HG02981 (cell line): ENCODE measurements around the gene KCNIP1.
A peak's percentile ranks its signal among the peaks of the same experiment; 100 is the strongest.

Experiments
- ATAC-seq: cut with Tn5 transposase; IDR thresholded peaks from one replicate; pipeline ENCODE4 v1.9.1; 2021; ENCODE audit warnings: mild to moderate bottlenecking, moderate library complexity; ENCODE audit not compliant: unreplicated experiment

The KCNIP1 gene

GRCh38 chr5:170625221-170626165, 121.7 kb downstream of the KCNIP1 start:
- ATAC-seq = no peak

GRCh38 chr5:170626507-170627150, 122.8 kb downstream of the KCNIP1 start:
- no peak for ATAC-seq

DNA sequence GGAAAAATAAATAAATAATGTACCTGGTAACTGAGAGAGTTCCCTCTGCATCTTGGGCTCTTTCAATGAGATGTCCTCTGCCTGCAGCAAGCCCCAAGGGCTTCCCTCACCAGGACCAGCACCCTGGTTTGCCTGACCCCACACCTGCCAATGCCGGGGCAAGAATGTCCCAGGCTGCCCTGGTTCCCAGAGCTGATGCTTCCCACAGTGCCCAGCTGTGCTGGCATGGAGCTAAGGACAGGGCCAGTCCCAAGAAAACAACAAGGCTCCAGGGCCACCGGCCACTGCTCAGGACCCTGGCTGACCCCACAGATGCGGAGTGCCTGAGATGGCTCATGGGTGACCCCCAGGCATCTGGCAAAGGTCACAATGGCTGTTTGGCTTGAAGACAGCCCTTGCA, 123.5 kb downstream of the KCNIP1 start:
- ATAC-seq = no peak

DNA sequence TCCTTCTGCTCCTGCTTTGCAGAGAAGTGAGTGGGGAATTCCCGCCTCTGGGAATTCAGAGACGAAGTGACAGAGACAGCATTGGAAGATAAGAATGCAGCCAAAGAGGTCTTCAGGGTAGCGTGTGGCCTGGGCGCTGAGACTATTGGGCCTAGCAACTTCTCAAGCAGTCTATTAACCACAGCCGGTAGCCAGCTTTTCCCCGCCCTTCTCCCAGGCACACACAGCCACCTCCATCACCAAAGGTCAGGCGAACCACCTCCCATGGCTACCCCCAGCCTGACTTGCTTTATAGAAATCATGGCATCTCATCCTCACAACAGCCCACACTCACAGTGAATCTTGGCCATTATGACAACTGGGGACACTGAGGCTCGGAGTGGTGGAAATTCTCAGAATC, 124.2 kb downstream of the KCNIP1 start:
- ATAC-seq = no peak

DNA sequence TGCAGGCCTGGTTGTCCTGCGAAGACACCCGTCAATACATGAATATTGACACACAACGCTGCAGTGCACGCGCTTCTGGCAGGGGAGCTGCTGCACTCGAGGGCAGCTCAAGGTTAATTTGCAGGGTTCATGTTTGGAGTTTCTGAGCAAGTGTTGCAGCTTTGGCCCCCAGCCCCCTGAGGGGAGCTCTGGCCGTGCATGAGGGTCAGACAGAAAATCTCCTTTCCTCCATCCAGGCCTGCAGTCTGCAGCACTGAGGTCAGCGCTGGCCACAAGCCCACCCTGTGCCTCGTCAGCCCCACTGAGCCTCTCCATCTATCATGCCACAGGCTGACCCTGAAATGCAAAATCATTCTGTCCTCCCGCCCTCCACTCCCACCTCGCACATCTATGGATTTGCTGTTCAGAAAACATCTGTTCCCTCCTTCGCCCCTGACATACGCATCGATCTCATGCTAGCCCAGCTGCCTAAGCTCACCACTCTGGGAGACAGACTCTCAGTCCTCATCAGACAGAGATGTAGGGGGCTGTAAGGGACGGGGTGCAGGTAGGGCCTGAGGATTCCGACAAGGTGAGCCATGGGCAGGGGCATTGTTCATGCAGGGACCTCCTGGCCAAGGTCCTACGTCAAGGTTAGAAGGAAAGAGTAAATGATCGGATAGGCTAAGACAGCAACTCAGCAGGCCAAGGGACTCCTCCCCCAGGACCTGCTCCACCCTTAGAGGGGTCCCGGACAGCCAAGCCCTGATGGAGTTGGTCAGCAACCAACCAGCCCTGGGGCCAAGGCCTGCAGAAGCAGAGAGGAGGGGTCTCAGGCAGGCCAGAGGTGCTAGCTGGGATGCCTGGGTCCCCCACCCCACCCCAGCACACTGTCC, 125.1 kb downstream of the KCNIP1 start:
- ATAC-seq = no peak

- ATAC-seq = no peak
Measured at GRCh38 chr5:170629566-170630175, 125.9 kb downstream of the KCNIP1 start.

DNA sequence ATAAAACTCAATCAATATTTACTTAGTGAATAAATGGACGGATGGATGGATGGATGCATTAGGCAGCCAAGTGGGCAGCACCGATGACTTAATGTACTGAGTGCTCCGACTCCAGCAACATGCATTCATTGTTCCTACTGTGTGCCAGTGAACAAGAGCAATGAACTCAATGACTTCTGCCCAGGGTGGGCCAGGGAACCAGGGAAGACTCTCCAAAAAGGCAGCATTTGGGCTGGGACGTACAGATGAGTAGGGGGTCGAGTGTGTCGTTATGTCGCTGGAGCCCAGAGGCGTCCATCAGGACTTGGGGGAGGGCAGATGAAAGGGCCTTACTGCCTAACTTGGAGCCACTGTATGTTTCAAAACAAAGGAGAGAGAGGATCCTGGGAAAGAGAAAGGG, 126.4 kb downstream of the KCNIP1 start:
- no peak for ATAC-seq

- no peak for ATAC-seq
Measured at GRCh38 chr5:170630711-170631141, 126.9 kb downstream of the KCNIP1 start.

GRCh38 chr5:170631466-170632195, 127.8 kb downstream of the KCNIP1 start:
- no peak for ATAC-seq

DNA sequence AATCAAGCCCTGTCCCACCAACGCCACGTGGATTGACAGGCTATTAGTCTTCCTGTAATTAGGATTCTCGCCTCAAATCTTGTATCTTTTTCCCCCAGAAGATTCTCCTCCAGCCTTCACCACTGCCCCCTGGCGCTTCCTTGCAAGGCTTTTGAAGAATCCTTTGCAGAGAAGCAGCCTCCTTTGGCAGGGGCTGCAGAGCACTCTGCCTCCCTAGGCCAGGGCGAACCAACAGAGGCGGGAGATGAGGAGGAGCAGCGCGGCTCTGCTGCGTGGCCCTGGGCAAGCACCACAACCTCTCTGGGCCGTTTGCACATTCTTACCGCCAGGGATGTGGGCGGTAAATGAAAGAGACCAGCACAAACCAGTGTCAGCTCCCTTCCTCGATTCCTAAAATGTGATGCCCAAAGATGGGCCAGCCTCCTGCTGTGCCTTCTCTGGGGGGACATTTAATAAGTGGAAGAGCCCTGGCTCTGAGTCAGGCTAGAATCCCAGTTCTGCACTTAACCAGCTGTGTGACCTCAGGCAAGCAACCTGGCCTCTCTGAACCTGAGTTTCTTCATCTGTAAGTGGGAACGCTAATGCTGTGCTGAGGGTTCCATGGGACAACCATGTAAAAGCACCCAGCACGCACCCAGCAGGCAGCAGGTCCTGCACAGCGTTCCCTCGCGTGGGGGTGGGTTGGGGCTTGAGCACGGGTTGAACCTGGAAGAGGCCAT, 128.6 kb downstream of the KCNIP1 start:
- ATAC-seq = peak; percentile 4

GRCh38 chr5:170632985-170633234, 129.1 kb downstream of the KCNIP1 start:
- peak; percentile 45 for ATAC-seq

GRCh38 chr5:170633235-170634081, 129.6 kb downstream of the KCNIP1 start:
- no peak for ATAC-seq

DNA sequence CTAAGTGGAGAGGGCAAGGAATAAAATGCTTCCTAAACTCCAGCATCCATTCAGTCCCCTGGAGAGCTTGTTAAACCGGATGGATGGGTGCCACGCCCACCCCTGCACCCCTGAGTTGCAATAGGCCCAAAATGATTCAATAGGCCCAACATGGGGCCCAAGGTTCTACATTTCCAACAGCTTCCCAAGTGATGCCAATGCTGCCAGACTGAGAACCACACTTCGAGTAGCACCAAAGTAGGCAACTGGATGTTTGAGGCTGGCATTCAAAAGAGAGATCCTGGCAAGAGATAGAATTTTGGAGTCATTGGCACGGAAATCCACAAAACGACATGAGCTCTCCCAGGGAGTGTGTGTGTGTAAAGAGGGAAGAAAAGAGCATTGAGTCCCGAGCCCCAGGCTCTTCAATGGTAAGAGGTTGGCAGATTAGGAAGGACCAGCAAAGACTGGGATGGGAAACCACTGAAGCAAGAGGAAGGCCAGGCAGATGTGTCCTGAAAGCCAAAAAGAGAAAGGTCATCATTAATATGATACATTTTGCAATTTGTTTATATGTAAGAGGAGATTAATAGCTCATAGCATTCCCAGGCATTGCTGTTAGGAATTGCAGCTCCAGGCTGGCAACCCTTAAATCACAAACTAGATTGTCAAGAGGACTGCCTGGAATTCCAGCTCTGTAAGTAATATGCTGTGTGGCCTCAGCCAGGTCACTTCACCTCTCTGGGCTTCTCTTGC, 130.6 kb downstream of the KCNIP1 start:
- no peak for ATAC-seq

GRCh38 chr5:170635706-170636105, 131.9 kb downstream of the KCNIP1 start:
- no peak for ATAC-seq

GRCh38 chr5:170636206-170636605, 132.4 kb downstream of the KCNIP1 start:
- ATAC-seq = no peak

DNA sequence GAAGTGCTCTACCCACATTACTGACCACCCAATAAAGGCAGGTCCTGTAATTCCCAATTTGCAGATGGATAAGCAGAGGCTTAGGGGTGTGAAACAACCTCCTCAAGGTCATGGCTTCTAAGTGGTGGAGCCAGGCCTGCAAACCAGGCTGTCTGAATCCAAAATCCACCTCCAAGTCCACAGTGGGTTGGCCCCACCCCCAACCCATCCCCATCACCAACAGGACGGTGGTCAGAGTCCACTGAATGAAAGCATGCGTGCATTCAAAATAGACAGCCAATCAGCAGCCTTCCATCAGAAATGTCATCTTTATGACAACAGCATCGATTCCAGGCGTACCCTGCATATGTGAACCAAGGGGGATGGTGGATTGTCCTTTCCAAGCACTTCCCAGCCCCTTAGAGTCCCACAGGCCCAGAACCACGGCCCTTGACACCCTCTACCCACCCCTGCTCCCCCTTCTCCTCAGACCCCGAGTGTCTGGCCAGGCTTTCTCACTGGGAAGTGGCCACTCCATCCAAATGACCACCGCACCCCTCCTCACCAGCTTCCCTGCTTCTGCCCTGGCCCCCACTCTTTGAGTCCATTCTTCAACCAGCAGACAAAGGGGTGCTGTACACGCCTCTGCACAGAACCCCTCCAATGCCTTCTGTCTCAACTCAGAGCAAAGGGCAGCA, 133.1 kb downstream of the KCNIP1 start:
- no peak for ATAC-seq

DNA sequence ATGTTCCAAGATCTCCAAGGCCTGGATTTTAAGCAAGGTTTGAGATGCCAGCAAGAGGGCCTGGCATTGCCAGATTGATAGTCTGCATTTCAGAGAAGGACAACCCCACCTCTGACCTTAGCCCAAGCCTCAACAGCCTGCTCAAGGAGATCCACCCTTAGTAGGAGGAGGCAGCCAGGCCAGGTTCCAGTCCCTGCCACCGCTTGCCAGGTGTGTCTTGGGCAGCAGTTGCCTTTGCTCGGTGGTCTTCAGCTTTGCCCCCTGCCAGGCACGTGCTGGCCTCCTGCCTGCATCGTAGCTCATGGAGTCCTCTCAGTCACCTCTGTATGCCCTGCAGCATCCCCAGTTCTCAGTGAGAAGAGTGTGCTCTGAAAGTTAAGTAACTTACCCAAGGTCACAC, 134.2 kb downstream of the KCNIP1 start:
- ATAC-seq = no peak
